A673 (cell line): Measurements from ENCODE around the gene COL8A1. TPM values are rescaled to one million over a fixed set of nuclear protein-coding genes. Genes with fewer than 3 reads are reported as not detected.

Experiments
- BruUV-seq: library from RNA; stranded (reverse); fragments of 400-500 nt; replicated peaks from 2 replicates; lab custom pipeline; 2021; lab: Mats Ljungman, UMichigan
- CTCF ChIA-PET: fragments of 300-600 bp; sonication (Branson Sonifier 250); formaldehyde crosslinking; loops from one replicate; lab custom pipeline; 2022; ENCODE audit warnings: antibody characterized with exemption; lab: Charles Lee
- POLR2A ChIA-PET: fragments of 300-600 bp; sonication (Branson Sonifier 250); formaldehyde crosslinking; loops from one replicate; lab custom pipeline; 2022; ENCODE audit warnings: antibody characterized with exemption; ENCODE audit not compliant: low non-redundant PET; lab: Charles Lee
- DNase-seq: peaks from one replicate; pipeline ENCODE4 v3.0.0-alpha.2; 2015; ENCODE audit warnings: low spot score
- H3K27ac ChIP-seq: fragments of 200-600 bp; sonication (generic); 2 replicates; pipeline ENCODE4 v1.5.1; 2016; ENCODE audit warnings: mixed run types, low read depth, mild to moderate bottlenecking, mixed read lengths, antibody characterized with exemption, low read length; ENCODE audit not compliant: poor library complexity, severe bottlenecking
- H3K27me3 ChIP-seq: fragments of 200-600 bp; sonication (generic); replicated peaks from 2 replicates; pipeline ENCODE4 v1.6.1; 2017; ENCODE audit warnings: mixed run types, low read depth, mild to moderate bottlenecking, mixed read lengths, antibody characterized with exemption, low read length; ENCODE audit not compliant: insufficient read depth, poor library complexity
- H3K36me3 ChIP-seq: fragments of 200-600 bp; sonication (generic); 2 replicates; pipeline ENCODE4 v1.6.1; 2016; ENCODE audit warnings: mixed run types, mild to moderate bottlenecking, mixed read lengths, antibody characterized with exemption, low read length; ENCODE audit not compliant: insufficient read depth, poor library complexity, severe bottlenecking
- H3K4me1 ChIP-seq: fragments of 200-600 bp; sonication (generic); 2 replicates; pipeline ENCODE4 v1.6.1; 2017; ENCODE audit warnings: mixed run types, mild to moderate bottlenecking, mixed read lengths, antibody characterized with exemption, low read length; ENCODE audit not compliant: insufficient read depth, poor library complexity, severe bottlenecking
- H3K4me3 ChIP-seq: fragments of 200-600 bp; sonication (generic); 2 replicates; pipeline ENCODE4 v1.5.1; 2016; ENCODE audit warnings: low read depth, mixed run types, mild to moderate bottlenecking, mixed read lengths, low read length; ENCODE audit not compliant: poor library complexity, severe bottlenecking
- H3K9me3 ChIP-seq: fragments of 200-600 bp; sonication (generic); 2 replicates; pipeline ENCODE4 v1.6.1; 2016; ENCODE audit warnings: mixed run types, low read depth, mild to moderate bottlenecking, mixed read lengths, antibody characterized with exemption, low read length; ENCODE audit not compliant: poor library complexity, severe bottlenecking
- CTCF ChIP-seq: fragments of 300-800, 200-600 bp; sonication (generic); conservative IDR thresholded peaks from 2 replicates; pipeline ENCODE4 v1.5.1; 2017; ENCODE audit warnings: low read depth, mild to moderate bottlenecking, antibody characterized with exemption, low read length, moderate library complexity, mixed read lengths
- EZH2 ChIP-seq: fragments of 200-600 bp; sonication (generic); IDR thresholded peaks from 2 replicates; pipeline ENCODE4 v1.6.1; 2017; ENCODE audit warnings: borderline replicate concordance, low read depth, mild to moderate bottlenecking, mixed read lengths, antibody characterized with exemption, low read length; ENCODE audit not compliant: poor library complexity, severe bottlenecking
- intact Hi-C: fragments of 100-400 bp; cut with micrococcal nuclease; formaldehyde crosslinking; loops from one replicate; pipeline ENCODE4 v1.10.0; 2022; ENCODE audit not compliant: unreplicated experiment
- total RNA-seq: library from RNA; stranded (reverse); gene quantifications from 2 replicates; pipeline ENCODE4 v1.2.3, GENCODE V29; 2021

The COL8A1 gene
- total RNA-seq, 1 experiment from 2014 or later: 2.5 TPM

GRCh38 chr3:99789011-99789721 lies 150.8 kb downstream of the COL8A1 start:
- POLR2A ChIA-PET: no interaction called here
- Histone ChIP-seq H3K27ac (no peak overlapping the region), H3K9me3 (no peaks in the 10 kb centered on the region), H3K27me3 (no peaks in the 10 kb centered on the region), H3K4me1 (no peaks in the 10 kb centered on the region), H3K36me3 (no peaks in the 10 kb centered on the region), H3K4me3 (no peak overlapping the region)
- CTCF ChIA-PET: interaction anchor here (0.6 to 0.7 kb wide), 4 partner anchors 20 to 972 kb away, joined by 3 to 4 read pairs (median 3); no protein-coding TSS in a partner anchor
- DNase-seq: peak; percentile 76
- intact Hi-C loops: loop anchor here (10.0 kb wide), 1 partner anchor 964 kb away; no protein-coding TSS in a partner anchor
- TSS peak; percentile 64 for BruUV-seq
- TF ChIP-seq CTCF: peak; percentile 78
- no peak for TF ChIP-seq EZH2

GRCh38 chr3:99794485-99794884 lies 156.1 kb downstream of the COL8A1 start:
- H3K4me3 ChIP-seq: no peak overlapping the region
- H3K27ac ChIP-seq: no peak overlapping the region
- H3K36me3 ChIP-seq: no peaks in the 10 kb centered on the region
- BruUV-seq: no TSS peak
- intact Hi-C loops: no loop called here
- TF ChIP-seq EZH2: no peak
- TF ChIP-seq CTCF: no peak
- no peaks in the 10 kb centered on the region for H3K27me3 ChIP-seq
- H3K9me3 ChIP-seq: no peaks in the 10 kb centered on the region
- DNase-seq: no peak
- no peaks in the 10 kb centered on the region for H3K4me1 ChIP-seq
- ChIA-PET POLR2A (no interaction called here), CTCF (no interaction called here)

GRCh38 chr3:99795573-99795972 lies 157.2 kb downstream of the COL8A1 start:
- no peak overlapping the region for H3K4me3 ChIP-seq
- no peak for DNase-seq
- no TSS peak for BruUV-seq
- ChIA-PET POLR2A (no interaction called here), CTCF (no interaction called here)
- H3K9me3 ChIP-seq: no peaks in the 10 kb centered on the region
- intact Hi-C loops: no loop called here
- no peaks in the 10 kb centered on the region for H3K4me1 ChIP-seq
- H3K27me3 ChIP-seq: no peaks in the 10 kb centered on the region
- TF ChIP-seq EZH2: no peak
- no peak for TF ChIP-seq CTCF
- H3K27ac ChIP-seq: no peak overlapping the region
- H3K36me3 ChIP-seq: no peaks in the 10 kb centered on the region
